ENCODE measurements around the gene RASGEF1C.

The RASGEF1C gene

DNA sequence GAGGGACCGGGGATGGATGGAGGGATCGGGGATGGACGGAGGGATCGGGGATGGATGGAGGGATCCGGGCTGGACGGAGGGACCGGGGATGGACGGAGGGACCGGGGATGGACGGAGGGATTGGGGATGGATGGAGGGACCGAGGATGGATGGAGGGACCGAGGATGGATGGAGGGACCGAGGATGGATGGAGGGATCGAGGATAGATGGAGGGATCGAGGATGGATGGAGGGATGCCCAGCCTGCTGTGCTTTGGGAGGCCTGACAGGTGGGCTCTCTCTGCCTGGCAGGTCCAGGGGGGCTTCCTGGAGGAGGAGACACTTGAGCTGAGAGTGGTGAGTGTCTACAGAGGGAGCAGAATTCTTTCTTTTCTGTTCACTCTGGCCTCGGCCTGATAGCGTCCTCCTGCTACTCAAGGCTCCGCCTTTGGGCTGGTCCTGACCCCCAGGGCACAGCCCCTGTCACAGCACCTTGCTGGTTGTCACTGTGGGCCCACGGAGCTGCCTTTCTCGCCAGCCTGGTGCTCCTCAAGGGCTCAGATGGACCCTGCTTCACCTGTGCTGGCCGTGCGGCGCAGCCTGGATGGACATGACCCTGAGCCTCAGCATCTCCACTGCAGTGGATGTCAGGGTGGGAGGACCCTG, 95.2 kb downstream of the RASGEF1C start:
- no peaks in the 10 kb centered on the region for H3K27me3 ChIP-seq (ENCODE audit: low read depth, low read length)
- no peaks in the 10 kb centered on the region for H3K9me3 ChIP-seq (ENCODE audit: control insufficient read depth in 1 of 2, low read length in 2 of 2)

GRCh38 chr5:180112181-180112861, 96.7 kb downstream of the RASGEF1C start:
- Histone ChIP-seq H3K4me3 (ENCODE audit: low read depth in 1 of 2, low read length in 2 of 2) (no peak overlapping the region), H3K27me3 (ENCODE audit: low read depth, low read length) (no peaks in the 10 kb centered on the region), H3K4me1 (ENCODE audit: control insufficient read depth in 1 of 2, insufficient read depth in 2 of 2, low read length in 2 of 2) (no peaks in the 10 kb centered on the region), H3K27ac (ENCODE audit: low read length) (no peak overlapping the region), H3K9me3 (ENCODE audit: control insufficient read depth in 1 of 2, low read length in 2 of 2) (peaks cover 0 to 8% of the 10 kb centered on the region in 2 donors), H3K36me3 (ENCODE audit: control insufficient read depth in 1 of 2, insufficient read depth in 2 of 2, low read length in 2 of 2) (no peaks in the 10 kb centered on the region)

More for the DNA sequence above, 95.2 kb downstream of the RASGEF1C start:
- H3K36me3 ChIP-seq (ENCODE audit: control insufficient read depth in 1 of 2, insufficient read depth in 2 of 2, low read length in 2 of 2): no peaks in the 10 kb centered on the region
- H3K27ac ChIP-seq (ENCODE audit: low read length): no peak overlapping the region
- no peaks in the 10 kb centered on the region for H3K4me1 ChIP-seq (ENCODE audit: control insufficient read depth in 1 of 2, insufficient read depth in 2 of 2, low read length in 2 of 2)
- no peak overlapping the region for H3K4me3 ChIP-seq (ENCODE audit: low read depth in 1 of 2, low read length in 2 of 2)

DNA sequence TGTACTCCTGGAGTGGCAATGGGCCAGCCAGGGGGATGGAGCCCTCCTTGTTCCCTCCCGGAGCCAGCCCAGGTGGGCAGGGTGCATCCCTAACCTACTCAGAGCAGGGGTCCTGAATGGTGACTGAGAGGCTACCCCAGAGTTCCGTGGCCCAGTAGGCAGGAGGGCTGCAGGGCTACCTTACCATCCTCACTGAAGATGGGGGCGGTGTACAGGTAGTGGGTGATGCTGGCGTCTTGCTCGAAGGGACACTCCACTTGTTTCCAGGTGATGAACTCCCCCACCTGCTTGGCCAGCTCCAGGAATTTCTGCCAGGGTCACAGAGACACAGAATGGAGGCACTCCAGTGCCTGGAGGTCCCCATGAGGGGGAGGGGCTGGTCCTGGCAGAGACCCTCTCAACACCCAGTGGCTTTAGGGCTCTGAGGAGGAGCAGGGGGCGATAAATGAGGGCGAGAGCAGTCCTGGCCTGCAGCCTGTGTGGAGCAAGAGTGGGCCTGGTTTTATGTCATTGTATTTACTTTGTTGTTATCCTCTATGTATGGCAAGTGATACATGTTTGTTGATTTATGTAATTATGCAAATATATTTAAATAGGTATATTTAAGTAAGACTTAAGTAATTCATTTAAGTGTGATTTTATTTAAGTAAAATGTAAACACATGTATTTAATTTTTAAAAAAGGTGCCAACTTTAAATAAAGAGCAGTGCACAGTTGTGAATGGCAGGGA, 97.6 kb downstream of the RASGEF1C start:
- H3K27ac ChIP-seq (ENCODE audit: low read length): no peak overlapping the region
- no peak overlapping the region for H3K4me3 ChIP-seq (ENCODE audit: low read depth in 1 of 2, low read length in 2 of 2)
- H3K36me3 ChIP-seq (ENCODE audit: control insufficient read depth in 1 of 2, insufficient read depth in 2 of 2, low read length in 2 of 2): no peaks in the 10 kb centered on the region
- H3K4me1 ChIP-seq (ENCODE audit: control insufficient read depth in 1 of 2, insufficient read depth in 2 of 2, low read length in 2 of 2): no peaks in the 10 kb centered on the region
- H3K27me3 ChIP-seq (ENCODE audit: low read depth, low read length): no peaks in the 10 kb centered on the region
- H3K9me3 ChIP-seq (ENCODE audit: control insufficient read depth in 1 of 2, low read length in 2 of 2): peaks cover 4 to 16% of the 10 kb centered on the region in 2 donors

GRCh38 chr5:180109920-180110319, 99.1 kb downstream of the RASGEF1C start:
- Histone ChIP-seq H3K4me1 (ENCODE audit: control insufficient read depth in 1 of 2, insufficient read depth in 2 of 2, low read length in 2 of 2) (no peaks in the 10 kb centered on the region), H3K9me3 (ENCODE audit: control insufficient read depth in 1 of 2, low read length in 2 of 2) (peaks cover 4 to 24% of the 10 kb centered on the region in 2 donors), H3K36me3 (ENCODE audit: control insufficient read depth in 1 of 2, insufficient read depth in 2 of 2, low read length in 2 of 2) (no peaks in the 10 kb centered on the region), H3K27me3 (ENCODE audit: low read depth, low read length) (no peaks in the 10 kb centered on the region), H3K4me3 (ENCODE audit: low read depth in 1 of 2, low read length in 2 of 2) (no peak overlapping the region), H3K27ac (ENCODE audit: low read length) (no peak overlapping the region)

GRCh38 chr5:180107005-180107404, 102.0 kb downstream of the RASGEF1C start:
- H3K27me3 ChIP-seq (ENCODE audit: low read depth, low read length): no peaks in the 10 kb centered on the region
- H3K4me3 ChIP-seq (ENCODE audit: low read depth in 1 of 2, low read length in 2 of 2): no peak overlapping the region
- no peaks in the 10 kb centered on the region for H3K36me3 ChIP-seq (ENCODE audit: control insufficient read depth in 1 of 2, insufficient read depth in 2 of 2, low read length in 2 of 2)
- H3K9me3 ChIP-seq (ENCODE audit: control insufficient read depth in 1 of 2, low read length in 2 of 2): peaks cover 4 to 24% of the 10 kb centered on the region in 2 donors
- H3K27ac ChIP-seq (ENCODE audit: low read length): no peak overlapping the region
- no peaks in the 10 kb centered on the region for H3K4me1 ChIP-seq (ENCODE audit: control insufficient read depth in 1 of 2, insufficient read depth in 2 of 2, low read length in 2 of 2)

DNA sequence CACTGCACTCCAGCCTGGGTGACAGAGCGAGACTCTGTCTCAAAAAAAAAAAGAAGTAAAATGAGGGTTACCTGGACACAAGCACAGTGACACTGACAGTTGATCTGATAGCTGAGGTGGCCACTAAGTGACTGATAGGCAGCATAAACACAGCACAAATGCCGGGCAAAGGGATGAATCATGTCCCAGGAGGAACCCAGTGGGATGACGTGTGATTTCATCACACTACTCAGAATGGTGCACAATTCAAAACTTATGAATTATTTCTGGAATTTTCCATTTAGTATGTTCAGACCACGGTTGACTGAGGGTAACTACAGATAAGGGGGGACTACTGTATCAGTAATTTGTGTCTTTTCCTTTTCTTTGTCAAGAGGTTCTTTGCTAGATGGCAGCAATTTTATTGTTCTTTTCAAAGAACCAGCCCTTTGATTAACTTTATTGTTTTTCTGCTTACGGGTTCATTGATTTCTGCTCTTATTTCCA, 103.1 kb downstream of the RASGEF1C start:
- Histone ChIP-seq H3K4me3 (ENCODE audit: low read depth in 1 of 2, low read length in 2 of 2) (no peak overlapping the region), H3K27ac (ENCODE audit: low read length) (no peak overlapping the region), H3K4me1 (ENCODE audit: control insufficient read depth in 1 of 2, insufficient read depth in 2 of 2, low read length in 2 of 2) (no peaks in the 10 kb centered on the region), H3K36me3 (ENCODE audit: control insufficient read depth in 1 of 2, insufficient read depth in 2 of 2, low read length in 2 of 2) (no peaks in the 10 kb centered on the region), H3K27me3 (ENCODE audit: low read depth, low read length) (no peaks in the 10 kb centered on the region), H3K9me3 (ENCODE audit: control insufficient read depth in 1 of 2, low read length in 2 of 2) (peaks cover 4 to 24% of the 10 kb centered on the region in 2 donors)

GRCh38 chr5:180104168-180104530, 104.9 kb downstream of the RASGEF1C start:
- Histone ChIP-seq H3K4me3 (ENCODE audit: low read depth in 1 of 2, low read length in 2 of 2) (no peak overlapping the region), H3K4me1 (ENCODE audit: control insufficient read depth in 1 of 2, insufficient read depth in 2 of 2, low read length in 2 of 2) (no peaks in the 10 kb centered on the region), H3K27ac (ENCODE audit: low read length) (no peak overlapping the region), H3K9me3 (ENCODE audit: control insufficient read depth in 1 of 2, low read length in 2 of 2) (peaks cover 4 to 24% of the 10 kb centered on the region in 2 donors), H3K36me3 (ENCODE audit: control insufficient read depth in 1 of 2, insufficient read depth in 2 of 2, low read length in 2 of 2) (no peaks in the 10 kb centered on the region), H3K27me3 (ENCODE audit: low read depth, low read length) (no peaks in the 10 kb centered on the region)

DNA sequence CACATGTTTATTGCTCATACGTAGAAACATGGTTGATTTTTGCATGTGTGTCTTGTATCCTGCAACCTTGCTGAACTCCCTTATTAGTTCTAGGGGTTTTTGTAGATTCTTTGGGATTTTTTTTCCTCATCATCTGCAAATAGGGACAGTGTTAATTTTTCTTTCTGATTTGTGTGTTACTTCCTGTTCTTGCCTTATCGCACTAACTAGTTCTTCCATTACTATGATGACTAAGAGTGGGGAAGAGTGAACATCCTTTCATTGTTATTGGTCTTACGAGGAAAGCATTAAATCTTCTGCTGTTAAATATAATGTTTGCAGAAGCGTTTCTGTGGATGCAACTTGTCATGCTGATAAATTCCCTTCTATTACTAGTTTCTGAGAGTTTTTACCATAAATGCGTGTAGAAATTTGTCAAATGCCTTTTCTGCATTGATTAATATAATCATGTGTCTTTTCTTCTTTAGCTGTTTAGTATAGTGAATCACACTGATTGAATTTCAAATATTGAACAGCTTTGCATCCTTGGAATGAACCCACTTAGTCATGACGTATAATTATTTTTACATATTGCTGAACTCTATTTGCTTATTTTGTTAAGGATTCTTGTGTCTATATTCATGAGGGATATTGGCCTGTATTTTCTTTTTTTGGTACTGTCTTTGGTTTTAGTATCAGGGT, 105.4 kb downstream of the RASGEF1C start:
- Histone ChIP-seq H3K27me3 (ENCODE audit: low read depth, low read length) (no peaks in the 10 kb centered on the region), H3K36me3 (ENCODE audit: control insufficient read depth in 1 of 2, insufficient read depth in 2 of 2, low read length in 2 of 2) (no peaks in the 10 kb centered on the region), H3K9me3 (ENCODE audit: control insufficient read depth in 1 of 2, low read length in 2 of 2) (peaks cover 4 to 24% of the 10 kb centered on the region in 2 donors), H3K4me1 (ENCODE audit: control insufficient read depth in 1 of 2, insufficient read depth in 2 of 2, low read length in 2 of 2) (no peaks in the 10 kb centered on the region), H3K27ac (ENCODE audit: low read length) (no peak overlapping the region), H3K4me3 (ENCODE audit: low read depth in 1 of 2, low read length in 2 of 2) (no peak overlapping the region)

DNA sequence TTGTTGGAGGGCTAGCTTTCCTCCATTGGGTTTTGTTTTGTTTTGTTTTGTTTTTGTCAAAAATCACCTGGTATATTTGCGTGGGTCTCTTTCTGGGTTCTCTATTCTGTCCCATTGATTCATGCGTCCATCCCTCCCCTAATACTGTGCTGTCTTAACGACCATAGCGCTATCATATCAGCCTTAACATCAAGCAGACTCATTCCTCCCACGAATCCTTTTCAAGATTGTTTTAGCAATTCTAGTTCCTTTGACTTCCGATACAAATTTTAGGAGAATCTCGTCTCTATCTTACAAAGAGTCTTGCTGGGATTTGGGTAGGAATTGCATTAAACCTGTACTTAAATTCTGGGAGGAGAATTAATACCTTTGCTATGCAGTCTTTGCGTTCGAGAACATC, 106.4 kb downstream of the RASGEF1C start:
- no peaks in the 10 kb centered on the region for H3K27me3 ChIP-seq (ENCODE audit: low read depth, low read length)
- no peak overlapping the region for H3K4me3 ChIP-seq (ENCODE audit: low read depth in 1 of 2, low read length in 2 of 2)

GRCh38 chr5:180101451-180102105, 107.4 kb downstream of the RASGEF1C start:
- Histone ChIP-seq H3K4me1 (ENCODE audit: control insufficient read depth in 1 of 2, insufficient read depth in 2 of 2, low read length in 2 of 2) (no peaks in the 10 kb centered on the region), H3K36me3 (ENCODE audit: control insufficient read depth in 1 of 2, insufficient read depth in 2 of 2, low read length in 2 of 2) (no peaks in the 10 kb centered on the region), H3K4me3 (ENCODE audit: low read depth in 1 of 2, low read length in 2 of 2) (no peak overlapping the region), H3K9me3 (ENCODE audit: control insufficient read depth in 1 of 2, low read length in 2 of 2) (peaks cover 2 to 10% of the 10 kb centered on the region in 2 donors), H3K27me3 (ENCODE audit: low read depth, low read length) (no peaks in the 10 kb centered on the region), H3K27ac (ENCODE audit: low read length) (no peak overlapping the region)

More for the DNA sequence above, 106.4 kb downstream of the RASGEF1C start:
- no peak overlapping the region for H3K27ac ChIP-seq (ENCODE audit: low read length)
- H3K4me1 ChIP-seq (ENCODE audit: control insufficient read depth in 1 of 2, insufficient read depth in 2 of 2, low read length in 2 of 2): no peaks in the 10 kb centered on the region
- H3K9me3 ChIP-seq (ENCODE audit: control insufficient read depth in 1 of 2, low read length in 2 of 2): peaks cover 4 to 19% of the 10 kb centered on the region in 2 donors
- H3K36me3 ChIP-seq (ENCODE audit: control insufficient read depth in 1 of 2, insufficient read depth in 2 of 2, low read length in 2 of 2): no peaks in the 10 kb centered on the region

Measured in muscle layer of duodenum (tissue), 2 donors.